Lung microvascular endothelial cell (primary cell): Measurements from ENCODE around the gene ANKRD13D. TPM values are rescaled to one million over a fixed set of nuclear protein-coding genes. Genes with fewer than 3 reads are reported as not detected.

ENCODE experiments used
- DNase-seq, 2 donors: peaks; one replicate each; pipeline versions ENCODE4 v3.0.0 to v3.0.0-alpha.2; 2010; ENCODE audit warnings: low read depth in 2 of 2
- total RNA-seq: library from RNA; depleted of rRNA; stranded (reverse); fragments of >200 nt; gene quantifications from 2 replicates; pipeline ENCODE4 v1.2.1, GENCODE V29; 2014

ANKRD13D gene
- total RNA-seq, 1 donor from 2014 or later: 30.2 TPM

- DNase-seq: no peak
Measured at GRCh38 chr11:67302571-67303131, 13.5 kb downstream of the ANKRD13D start.

- peak; percentile 45 to 52 for DNase-seq
Measured at GRCh38 chr11:67303132-67303834, 14.2 kb downstream of the ANKRD13D start, which contains the start of gene SSH3. SSH3 (plus strand) TSS chr11:67303530; CDS start chr11:67303626, 96 bp downstream.

GRCh38 chr11:67303835-67304411 is 14.8 kb downstream of the ANKRD13D start:
- no peak for DNase-seq

- no peak for DNase-seq
Measured at GRCh38 chr11:67304511-67305113, 15.5 kb downstream of the ANKRD13D start.

- no peak for DNase-seq
Measured at GRCh38 chr11:67306769-67307544, 17.9 kb downstream of the ANKRD13D start.

GRCh38 chr11:67307545-67308001 is 18.5 kb downstream of the ANKRD13D start:
- DNase-seq: no peak

GRCh38 chr11:67308031-67308866 is 19.1 kb downstream of the ANKRD13D start:
- no peak for DNase-seq

GRCh38 chr11:67309166-67309565 is 20.1 kb downstream of the ANKRD13D start:
- no peak for DNase-seq

- no peak for DNase-seq
Measured at GRCh38 chr11:67309661-67310061, 20.6 kb downstream of the ANKRD13D start.

GRCh38 chr11:67310246-67311050 is 21.3 kb downstream of the ANKRD13D start:
- DNase-seq: no peak

- no peak for DNase-seq
Measured at GRCh38 chr11:67311051-67311555, 22.0 kb downstream of the ANKRD13D start.

GRCh38 chr11:67311556-67312082 is 22.5 kb downstream of the ANKRD13D start:
- no peak for DNase-seq

GRCh38 chr11:67312187-67313021 is 23.3 kb downstream of the ANKRD13D start:
- no peak for DNase-seq

GRCh38 chr11:67313125-67313890 is 24.2 kb downstream of the ANKRD13D start:
- DNase-seq: no peak

- DNase-seq: no peak
Measured at GRCh38 chr11:67314218-67314617, 25.1 kb downstream of the ANKRD13D start.

GRCh38 chr11:67315325-67315909 is 26.3 kb downstream of the ANKRD13D start:
- DNase-seq: no peak

- no peak for DNase-seq
Measured at GRCh38 chr11:67316882-67317204, 27.7 kb downstream of the ANKRD13D start.
